ENCODE results near the gene ATRNL1.

- TF ChIP-seq CTCF (IDR thresholded peaks at IDR 0.05 in 8 of 11, conservative IDR thresholded peaks at IDR 0.05 in 3 of 11) (no peak), POLR2A (IDR thresholded peaks at IDR 0.05) (no peak), POLR2AphosphoS5 (IDR thresholded peaks at IDR 0.05) (no peak)
Measured at GRCh38 chr10:115558252-115558651, 465.1 kb downstream of the ATRNL1 start.
